Uterus (tissue), 2 donors: ENCODE measurements around the gene NELFB.

ENCODE experiments used
- POLR2A ChIP-seq, 2 donors: fragments of 450-650 bp; IDR thresholded peaks; one replicate each; pipeline ENCODE4 v1.6.1; 2016; ENCODE audit warnings: antibody characterized with exemption in 2 of 2, mild to moderate bottlenecking in 1 of 2, moderate library complexity in 1 of 2
- TF ChIP-seq, protein P1 (sequence below), 4 experiments: fragments of 200-600 bp in 2 of 4; fragments of 450-650 bp in 2 of 4; sonication (generic) in 2 of 4; IDR thresholded peaks; one replicate each; pipeline ENCODE4 v1.5.1; 2016 to 2019; ENCODE audit warnings: antibody characterized with exemption in 4 of 4, mild to moderate bottlenecking in 2 of 4, moderate library complexity in 1 of 4

DNA sequence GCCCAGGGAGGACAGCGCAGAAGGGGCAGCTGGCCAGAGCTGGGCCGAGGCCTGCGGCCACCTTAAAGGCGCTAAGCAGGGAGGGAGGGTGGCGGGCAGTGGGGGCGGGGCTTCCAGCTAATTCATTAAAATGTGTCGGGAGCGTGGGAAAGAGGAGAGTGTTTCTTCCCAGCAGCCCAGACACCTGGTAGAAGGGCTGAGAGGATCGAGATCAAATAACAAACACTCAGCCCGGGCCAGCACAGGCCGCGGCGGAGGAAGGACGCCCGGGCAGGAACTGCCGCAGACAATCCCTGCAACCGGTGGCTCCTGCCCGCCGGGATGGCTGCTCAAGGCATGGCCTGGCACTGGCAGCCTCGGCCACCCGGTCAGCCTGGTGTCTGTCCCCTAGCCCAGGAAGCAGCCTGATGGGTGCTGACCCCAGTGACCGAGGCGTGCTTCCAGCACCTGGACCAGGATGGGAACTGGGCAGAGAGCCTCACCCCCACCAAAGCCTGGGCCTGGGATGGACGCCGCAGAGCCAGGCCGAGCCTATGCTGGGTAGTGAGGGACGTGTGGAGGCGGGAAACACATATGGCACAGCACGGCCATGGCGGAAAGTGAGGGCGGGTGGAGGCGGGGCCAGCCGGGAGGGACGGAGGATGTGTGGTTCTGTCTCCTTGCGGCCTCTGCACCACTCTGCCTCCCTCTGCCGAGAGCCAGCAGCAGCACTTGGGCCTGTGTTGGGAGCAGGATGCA lies 50.1 kb downstream of the NELFB start:
- TF ChIP-seq, protein P1, sequence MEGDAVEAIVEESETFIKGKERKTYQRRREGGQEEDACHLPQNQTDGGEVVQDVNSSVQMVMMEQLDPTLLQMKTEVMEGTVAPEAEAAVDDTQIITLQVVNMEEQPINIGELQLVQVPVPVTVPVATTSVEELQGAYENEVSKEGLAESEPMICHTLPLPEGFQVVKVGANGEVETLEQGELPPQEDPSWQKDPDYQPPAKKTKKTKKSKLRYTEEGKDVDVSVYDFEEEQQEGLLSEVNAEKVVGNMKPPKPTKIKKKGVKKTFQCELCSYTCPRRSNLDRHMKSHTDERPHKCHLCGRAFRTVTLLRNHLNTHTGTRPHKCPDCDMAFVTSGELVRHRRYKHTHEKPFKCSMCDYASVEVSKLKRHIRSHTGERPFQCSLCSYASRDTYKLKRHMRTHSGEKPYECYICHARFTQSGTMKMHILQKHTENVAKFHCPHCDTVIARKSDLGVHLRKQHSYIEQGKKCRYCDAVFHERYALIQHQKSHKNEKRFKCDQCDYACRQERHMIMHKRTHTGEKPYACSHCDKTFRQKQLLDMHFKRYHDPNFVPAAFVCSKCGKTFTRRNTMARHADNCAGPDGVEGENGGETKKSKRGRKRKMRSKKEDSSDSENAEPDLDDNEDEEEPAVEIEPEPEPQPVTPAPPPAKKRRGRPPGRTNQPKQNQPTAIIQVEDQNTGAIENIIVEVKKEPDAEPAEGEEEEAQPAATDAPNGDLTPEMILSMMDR (IDR thresholded peaks at IDR 0.05) = no peak
- no peak for TF ChIP-seq POLR2A (IDR thresholded peaks at IDR 0.05)
